HepG2 (cell line): ENCODE measurements around the gene TCEA3. TPM values are rescaled to one million over a fixed set of nuclear protein-coding genes. Genes with fewer than 3 reads are reported as not detected.
A peak's percentile ranks its signal among the peaks of the same experiment; 100 is the strongest.

Experiments used
- CHCHD3 ChIP-seq: sonication (generic); formaldehyde crosslinking; IDR thresholded peaks from 2 replicates; pipeline ENCODE4 v1.8.0; 2022; ENCODE audit warnings: mild to moderate bottlenecking, missing genetic modification reagents, moderate library complexity
- FUBP1 ChIP-seq: sonication (generic); formaldehyde crosslinking; IDR thresholded peaks from 2 replicates; pipeline ENCODE4 v1.5.1; 2020; ENCODE audit warnings: missing genetic modification reagents, mild to moderate bottlenecking, borderline replicate concordance
- KIAA2018 ChIP-seq: sonication (generic); formaldehyde crosslinking; IDR thresholded peaks from 2 replicates; pipeline ENCODE4 v1.5.0; 2020; ENCODE audit warnings: mild to moderate bottlenecking, missing genetic modification reagents, borderline replicate concordance
- MAF1 ChIP-seq: sonication (generic); formaldehyde crosslinking; IDR thresholded peaks from 2 replicates; pipeline ENCODE4 v1.5.0; 2020; ENCODE audit warnings: missing genetic modification reagents, borderline replicate concordance
- MEF2D ChIP-seq: sonication (generic); formaldehyde crosslinking; IDR thresholded peaks from 2 replicates; pipeline ENCODE4 v1.5.1; 2020; ENCODE audit warnings: mild to moderate bottlenecking, missing genetic modification reagents
- MTF1 ChIP-seq: sonication (generic); formaldehyde crosslinking; IDR thresholded peaks from 2 replicates; pipeline ENCODE4 v1.5.0; 2020; ENCODE audit warnings: missing genetic modification reagents
- ZFP62 ChIP-seq: sonication (generic); formaldehyde crosslinking; IDR thresholded peaks from 2 replicates; pipeline ENCODE4 v1.4.0; 2020; ENCODE audit warnings: missing genetic modification reagents
- ZNF326 ChIP-seq: sonication (generic); formaldehyde crosslinking; IDR thresholded peaks from 2 replicates; pipeline ENCODE4 v1.4.0; 2020; ENCODE audit warnings: missing genetic modification reagents, borderline replicate concordance
- polyA plus RNA-seq, 8 experiments: library from polyadenylated mRNA; depleted of rRNA in 3 of 8; stranded (reverse) in 7 of 8; unstranded in 1 of 8; fragments of >200 nt; fragmentation: Illumina TruSeq in 4 of 8; extraction: Trizol in 4 of 8; gene quantifications; 2 replicates each; pipeline versions ENCODE4 v1.2.1 to v1.2.3, GENCODE V29; 2011 to 2016; ENCODE audit warnings: low read depth in 4 of 8, missing spikeins in 1 of 8, mixed read lengths in 1 of 8; ENCODE audit not compliant: insufficient read depth in 1 of 8
- total RNA-seq, 5 experiments: library from RNA; depleted of rRNA; stranded (reverse); fragments of >200 nt; fragmentation: Illumina TruSeq; extraction: Trizol; gene quantifications; 2 replicates each; pipeline ENCODE4 v1.2.3, GENCODE V29; 2016; ENCODE audit warnings: low read depth in 1 of 5
- TF ChIP-seq, protein P1 (sequence below): sonication (generic); formaldehyde crosslinking; conservative IDR thresholded peaks from 2 replicates; pipeline ENCODE4 v1.8.0; 2022; ENCODE audit warnings: mild to moderate bottlenecking, moderate library complexity, missing genetic modification reagents
- TF ChIP-seq, protein P2 (sequence below): sonication (generic); formaldehyde crosslinking; IDR thresholded peaks from 2 replicates; pipeline ENCODE4 v1.8.1; 2022; ENCODE audit warnings: low read depth, mild to moderate bottlenecking, missing genetic modification reagents

Gene TCEA3
- total and polyA plus RNA-seq, 2 of the 13 experiments (the other 11 are each of a cell fraction or from before 2014, with no cell fraction given) = 55.5 to 84.6 TPM

GRCh38 chr1:23424293-23425192 lies at the start of gene TCEA3 (continued):
- TF ChIP-seq KIAA2018 (CRISPR knock-in tag) = no peak
- no peak for TF ChIP-seq MAF1 (CRISPR knock-in tag)
- TF ChIP-seq MTF1 (CRISPR knock-in tag) = no peak
- no peak for TF ChIP-seq FUBP1 (CRISPR knock-in tag)
- TF ChIP-seq CHCHD3 (CRISPR knock-in tag) = no peak
- TF ChIP-seq, protein P1, sequence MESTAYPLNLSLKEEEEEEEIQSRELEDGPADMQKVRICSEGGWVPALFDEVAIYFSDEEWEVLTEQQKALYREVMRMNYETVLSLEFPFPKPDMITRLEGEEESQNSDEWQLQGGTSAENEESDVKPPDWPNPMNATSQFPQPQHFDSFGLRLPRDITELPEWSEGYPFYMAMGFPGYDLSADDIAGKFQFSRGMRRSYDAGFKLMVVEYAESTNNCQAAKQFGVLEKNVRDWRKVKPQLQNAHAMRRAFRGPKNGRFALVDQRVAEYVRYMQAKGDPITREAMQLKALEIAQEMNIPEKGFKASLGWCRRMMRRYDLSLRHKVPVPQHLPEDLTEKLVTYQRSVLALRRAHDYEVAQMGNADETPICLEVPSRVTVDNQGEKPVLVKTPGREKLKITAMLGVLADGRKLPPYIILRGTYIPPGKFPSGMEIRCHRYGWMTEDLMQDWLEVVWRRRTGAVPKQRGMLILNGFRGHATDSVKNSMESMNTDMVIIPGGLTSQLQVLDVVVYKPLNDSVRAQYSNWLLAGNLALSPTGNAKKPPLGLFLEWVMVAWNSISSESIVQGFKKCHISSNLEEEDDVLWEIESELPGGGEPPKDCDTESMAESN (CRISPR knock-in tag) = no peak
- TF ChIP-seq ZFP62 (CRISPR knock-in tag) = no peak
- TF ChIP-seq MEF2D (CRISPR knock-in tag) = peak; percentile 80
- TF ChIP-seq ZNF326 (CRISPR knock-in tag) = no peak
- TF ChIP-seq, protein P2, sequence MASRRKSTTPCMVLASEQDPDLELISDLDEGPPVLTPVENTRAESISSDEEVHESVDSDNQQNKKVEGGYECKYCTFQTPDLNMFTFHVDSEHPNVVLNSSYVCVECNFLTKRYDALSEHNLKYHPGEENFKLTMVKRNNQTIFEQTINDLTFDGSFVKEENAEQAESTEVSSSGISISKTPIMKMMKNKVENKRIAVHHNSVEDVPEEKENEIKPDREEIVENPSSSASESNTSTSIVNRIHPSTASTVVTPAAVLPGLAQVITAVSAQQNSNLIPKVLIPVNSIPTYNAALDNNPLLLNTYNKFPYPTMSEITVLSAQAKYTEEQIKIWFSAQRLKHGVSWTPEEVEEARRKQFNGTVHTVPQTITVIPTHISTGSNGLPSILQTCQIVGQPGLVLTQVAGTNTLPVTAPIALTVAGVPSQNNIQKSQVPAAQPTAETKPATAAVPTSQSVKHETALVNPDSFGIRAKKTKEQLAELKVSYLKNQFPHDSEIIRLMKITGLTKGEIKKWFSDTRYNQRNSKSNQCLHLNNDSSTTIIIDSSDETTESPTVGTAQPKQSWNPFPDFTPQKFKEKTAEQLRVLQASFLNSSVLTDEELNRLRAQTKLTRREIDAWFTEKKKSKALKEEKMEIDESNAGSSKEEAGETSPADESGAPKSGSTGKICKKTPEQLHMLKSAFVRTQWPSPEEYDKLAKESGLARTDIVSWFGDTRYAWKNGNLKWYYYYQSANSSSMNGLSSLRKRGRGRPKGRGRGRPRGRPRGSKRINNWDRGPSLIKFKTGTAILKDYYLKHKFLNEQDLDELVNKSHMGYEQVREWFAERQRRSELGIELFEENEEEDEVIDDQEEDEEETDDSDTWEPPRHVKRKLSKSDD = no peak
